Liver (tissue), 9 donors: ENCODE measurements around the gene ALDH2. TPM values are rescaled to one million over a fixed set of nuclear protein-coding genes. Genes with fewer than 3 reads are reported as not detected.
A peak's percentile ranks its signal among the peaks of the same experiment; 100 is the strongest.

ENCODE experiments used
- DNase-seq: peaks from one replicate; pipeline ENCODE4 v3.0.0-alpha.2; 2017; ENCODE audit warnings: low spot score
- H3K27ac ChIP-seq, 2 donors: one replicate each; pipeline ENCODE4 v1.7.0; 2013; ENCODE audit warnings: inconsistent platforms in 2 of 2, low read length in 2 of 2, control low read depth in 1 of 2, low read depth in 1 of 2, mild to moderate bottlenecking in 1 of 2
- H3K27me3 ChIP-seq, 4 donors: one replicate each; pipeline versions ENCODE4 v1.6.1 to v1.7.0; 2013; ENCODE audit warnings: low read length in 3 of 4, inconsistent platforms in 1 of 4, mild to moderate bottlenecking in 1 of 4, moderate library complexity in 1 of 4; ENCODE audit not compliant: control insufficient read depth in 4 of 4, insufficient read depth in 4 of 4
- H3K36me3 ChIP-seq, 4 donors: one replicate each; pipeline versions ENCODE4 v1.6.1 to v1.7.0; 2013; ENCODE audit warnings: low read length in 3 of 4, mild to moderate bottlenecking in 3 of 4, low read depth in 1 of 4, moderate library complexity in 1 of 4; ENCODE audit not compliant: control insufficient read depth in 4 of 4, insufficient read depth in 3 of 4
- H3K4me1 ChIP-seq, 4 donors: one replicate each; pipeline versions ENCODE4 v1.6.1 to v1.7.0; 2013; ENCODE audit warnings: low read length in 3 of 4, mild to moderate bottlenecking in 3 of 4, moderate library complexity in 1 of 4; ENCODE audit not compliant: control insufficient read depth in 4 of 4, insufficient read depth in 4 of 4
- H3K4me3 ChIP-seq, 3 donors: one replicate each; pipeline versions ENCODE4 v1.6.1 to v1.7.0; 2013; ENCODE audit warnings: low read length in 3 of 3, control low read depth in 1 of 3, low read depth in 1 of 3, mild to moderate bottlenecking in 1 of 3
- H3K9ac ChIP-seq, 2 donors: one replicate each; pipeline ENCODE4 v1.7.0; 2013; ENCODE audit warnings: low read length in 2 of 2, mild to moderate bottlenecking in 2 of 2, moderate library complexity in 2 of 2, control low read depth in 1 of 2, low read depth in 1 of 2
- H3K9me3 ChIP-seq, 4 donors: one replicate each; pipeline versions ENCODE4 v1.6.1 to v1.7.0; 2013; ENCODE audit warnings: low read length in 3 of 4; ENCODE audit not compliant: control insufficient read depth in 4 of 4
- EGR1 ChIP-seq, 2 donors: IDR thresholded peaks; 2 replicates each; pipeline ENCODE4 v1.6.1; 2016 to 2018; ENCODE audit warnings: antibody characterized with exemption in 2 of 2, low read depth in 2 of 2
- FOXA1 ChIP-seq: IDR thresholded peaks from 2 replicates; pipeline ENCODE4 v1.6.1; 2016; ENCODE audit warnings: antibody characterized with exemption
- FOXA2 ChIP-seq: IDR thresholded peaks from 2 replicates; pipeline ENCODE4 v1.6.1; 2016; ENCODE audit warnings: antibody characterized with exemption
- GABPA ChIP-seq, 2 donors: IDR thresholded peaks in 1 of 2; conservative IDR thresholded peaks in 1 of 2; 2 replicates each; pipeline ENCODE4 v1.6.1; 2016; ENCODE audit warnings: antibody characterized with exemption in 2 of 2, mild to moderate bottlenecking in 1 of 2, moderate library complexity in 1 of 2
- HNF4A ChIP-seq, 2 donors: conservative IDR thresholded peaks; 2 replicates each; pipeline ENCODE4 v1.6.1; 2016; ENCODE audit warnings: antibody characterized with exemption in 2 of 2, mild to moderate bottlenecking in 2 of 2
- HNF4G ChIP-seq: IDR thresholded peaks from 2 replicates; pipeline ENCODE4 v1.6.1; 2016; ENCODE audit warnings: antibody characterized with exemption
- JUND ChIP-seq, 2 donors: IDR thresholded peaks; 2 replicates each; pipeline ENCODE4 v1.6.1; 2016; ENCODE audit warnings: antibody characterized with exemption in 2 of 2
- MAX ChIP-seq: IDR thresholded peaks from 2 replicates; pipeline ENCODE4 v1.6.1; 2016; ENCODE audit warnings: antibody characterized with exemption
- NR2F2 ChIP-seq: IDR thresholded peaks from 2 replicates; pipeline ENCODE4 v1.6.1; 2016; ENCODE audit warnings: antibody characterized with exemption
- RAD21 ChIP-seq, 2 donors: IDR thresholded peaks; 2 replicates each; pipeline ENCODE4 v1.6.1; 2016; ENCODE audit warnings: antibody characterized with exemption in 2 of 2, mild to moderate bottlenecking in 2 of 2
- REST ChIP-seq: IDR thresholded peaks from 2 replicates; pipeline ENCODE4 v1.6.1; 2016; ENCODE audit warnings: antibody characterized with exemption, mild to moderate bottlenecking
- RXRA ChIP-seq, 2 donors: IDR thresholded peaks; 2 replicates each; pipeline ENCODE4 v1.6.1; 2017 to 2018; ENCODE audit warnings: antibody characterized with exemption in 2 of 2, mild to moderate bottlenecking in 1 of 2
- SP1 ChIP-seq: IDR thresholded peaks from 2 replicates; pipeline ENCODE4 v1.6.1; 2018; ENCODE audit warnings: antibody characterized with exemption, mild to moderate bottlenecking
- TAF1 ChIP-seq: conservative IDR thresholded peaks from 2 replicates; pipeline ENCODE4 v1.6.1; 2016; ENCODE audit warnings: antibody characterized with exemption, mild to moderate bottlenecking
- YY1 ChIP-seq: IDR thresholded peaks from 2 replicates; pipeline ENCODE4 v1.6.1; 2016; ENCODE audit warnings: antibody characterized with exemption, mild to moderate bottlenecking
- ZBTB33 ChIP-seq: IDR thresholded peaks from 2 replicates; pipeline ENCODE4 v1.6.1; 2016; ENCODE audit warnings: antibody characterized with exemption
- WGBS: extraction: QIAGEN DNeasy Blood & Tissue Kit; methylation state at CpG from one replicate; pipeline ENCODE4 v1.1.7; 2013; 5-methylcytosine and 5-hydroxymethylcytosine counted together
- polyA plus RNA-seq, 2 donors: library from polyadenylated mRNA; stranded (reverse) in 1 of 2; unstranded in 1 of 2; fragments of 200-250 nt in 1 of 2; fragments of >200 nt in 1 of 2; fragmentation: Nextera tagmentation in 1 of 2; extraction: Ambion mirVana in 1 of 2; gene quantifications; one replicate each; pipeline versions ENCODE4 v1.2.1 to v1.2.3, GENCODE V29; 2013 to 2015
- total RNA-seq, 2 donors: library from RNA; depleted of rRNA; stranded (reverse); fragments of >200 nt; gene quantifications; one replicate each; pipeline ENCODE4 v1.2.3, GENCODE V29; 2014
- donor health status: healthy.
- donor health status: healthy.
- donor health status: healthy.
- donor health status: healthy.
- donor health status: healthy.

The ALDH2 gene
- total and polyA plus RNA-seq, 4 donors = 93.1 to 849 (median 573) TPM

- Histone ChIP-seq H3K9ac (peak overlapping the region; percentile 92 to 94), H3K27me3 (no peaks in the 10 kb centered on the region), H3K36me3 (peaks cover 0 to 8% (median 3%) of the 10 kb centered on the region in 4 donors), H3K27ac (no peak overlapping the region), H3K4me1 (peaks cover 14 to 42% (median 33%) of the 10 kb centered on the region in 4 donors), H3K4me3 (peak overlapping the region; percentile 69 to 99 (median 98)), H3K9me3 (no peaks in the 10 kb centered on the region)
- TF ChIP-seq JUND (IDR thresholded peaks at IDR 0.05) = no peak
- TF ChIP-seq ZBTB33 = no peak
- TF ChIP-seq REST = no peak
- no peak for TF ChIP-seq FOXA1
- whole genome bisulfite sequencing = 36% methylated on average over 11 of the region's 11 CpGs
- DNase-seq = no peak
These were observed 74.1 kb downstream of the ALDH2 start for GRCh38 chr12:111840807-111841206.

- H3K4me1 ChIP-seq = peaks cover 14 to 42% (median 33%) of the 10 kb centered on the region in 4 donors
- WGBS = under 1% methylated on average over 13 of the region's 13 CpGs
- H3K4me3 ChIP-seq = peak overlapping the region; percentile 69 to 99 (median 98)
- no peak for DNase-seq
- peaks cover 0 to 8% (median 3%) of the 10 kb centered on the region in 4 donors for H3K36me3 ChIP-seq
- H3K27ac ChIP-seq = peak overlapping the region; percentile 94 to 95
- TF ChIP-seq MAX = no peak
- TF ChIP-seq HNF4A (conservative IDR thresholded peaks at IDR 0.05) = peak in 1 of 2 donors; percentile 10
- no peaks in the 10 kb centered on the region for H3K9me3 ChIP-seq
- peak overlapping the region; percentile 92 to 94 for H3K9ac ChIP-seq
- H3K27me3 ChIP-seq = no peaks in the 10 kb centered on the region
These were observed 74.6 kb downstream of the ALDH2 start for GRCh38 chr12:111841236-111841749.

- Histone ChIP-seq H3K36me3 (peaks cover 0 to 8% (median 3%) of the 10 kb centered on the region in 4 donors), H3K9ac (peak within 1 kb of the TSS; percentile 92 to 94), H3K27ac (peak within 1 kb of the TSS; percentile 94 to 95), H3K4me1 (peaks cover 14 to 42% (median 33%) of the 10 kb centered on the region in 4 donors), H3K4me3 (peak within 1 kb of the TSS; percentile 69 to 99 (median 98)), H3K9me3 (no peaks in the 10 kb centered on the region), H3K27me3 (no peaks in the 10 kb centered on the region)
- DNase-seq = peak; percentile 99
- under 1% methylated on average over 84 of the region's 84 CpGs for WGBS
- TF ChIP-seq RXRA (IDR thresholded peaks at IDR 0.05) (peak; percentile 45 to 69), NR2F2 (peak; percentile 44), TAF1 (peak; percentile 66), HNF4A (conservative IDR thresholded peaks at IDR 0.05) (peak in 1 of 2 donors; percentile 13), FOXA1 (no peak), SP1 (peak; percentile 69), YY1 (peak; percentile 70), EGR1 (IDR thresholded peaks at IDR 0.05; ENCODE audit: low read depth in 2 of 2) (no peak), RAD21 (IDR thresholded peaks at IDR 0.05) (peak in 1 of 2 donors; percentile 27), JUND (IDR thresholded peaks at IDR 0.05) (no peak), HNF4G (no peak), FOXA2 (no peak), ZBTB33 (peak; percentile 88), MAX (peak; percentile 61), GABPA (IDR thresholded peaks at IDR 0.05 in 1 of 2, conservative IDR thresholded peaks at IDR 0.05 in 1 of 2) (peak in 1 of 2 donors; percentile 61)
These were observed 75.2 kb downstream of the ALDH2 start, which contains the start of gene MAPKAPK5 for GRCh38 chr12:111841750-111842555. Gene MAPKAPK5, plus strand, starts transcription at chr12:111842228. Its CDS starts 506 bp downstream, at chr12:111842734.
